Measurements from ENCODE around the gene TNP1.

The TNP1 gene

GRCh38 chr2:216837740-216838139 lies 22.1 kb downstream of the TNP1 start:
- DNase-seq: no peak

DNA sequence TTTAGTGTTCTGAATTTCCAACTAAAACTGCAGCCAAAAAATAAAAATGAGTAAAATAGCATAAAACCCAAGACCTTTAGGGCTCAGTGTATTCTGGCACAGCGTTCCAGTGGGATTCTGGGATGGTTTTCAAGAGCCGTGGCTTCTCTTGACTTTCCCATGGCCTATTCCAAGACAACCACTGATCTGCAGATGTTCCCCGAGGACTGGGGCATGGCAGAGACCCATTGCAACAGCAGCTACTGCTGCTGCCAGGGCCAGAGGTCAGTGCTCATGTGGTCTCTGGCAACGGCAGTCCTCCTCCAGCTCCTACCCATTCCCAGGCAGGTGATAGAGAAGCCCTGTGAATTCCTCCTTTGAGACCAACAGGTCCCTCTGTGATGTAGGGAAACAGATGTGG lies 26.8 kb downstream of the TNP1 start:
- DNase-seq: no peak

GRCh38 chr2:216830346-216830745 lies 29.5 kb downstream of the TNP1 start:
- DNase-seq: no peak

- DNase-seq: peak; percentile 36
Observed at GRCh38 chr2:216829533-216829932, 30.3 kb downstream of the TNP1 start.

DNA sequence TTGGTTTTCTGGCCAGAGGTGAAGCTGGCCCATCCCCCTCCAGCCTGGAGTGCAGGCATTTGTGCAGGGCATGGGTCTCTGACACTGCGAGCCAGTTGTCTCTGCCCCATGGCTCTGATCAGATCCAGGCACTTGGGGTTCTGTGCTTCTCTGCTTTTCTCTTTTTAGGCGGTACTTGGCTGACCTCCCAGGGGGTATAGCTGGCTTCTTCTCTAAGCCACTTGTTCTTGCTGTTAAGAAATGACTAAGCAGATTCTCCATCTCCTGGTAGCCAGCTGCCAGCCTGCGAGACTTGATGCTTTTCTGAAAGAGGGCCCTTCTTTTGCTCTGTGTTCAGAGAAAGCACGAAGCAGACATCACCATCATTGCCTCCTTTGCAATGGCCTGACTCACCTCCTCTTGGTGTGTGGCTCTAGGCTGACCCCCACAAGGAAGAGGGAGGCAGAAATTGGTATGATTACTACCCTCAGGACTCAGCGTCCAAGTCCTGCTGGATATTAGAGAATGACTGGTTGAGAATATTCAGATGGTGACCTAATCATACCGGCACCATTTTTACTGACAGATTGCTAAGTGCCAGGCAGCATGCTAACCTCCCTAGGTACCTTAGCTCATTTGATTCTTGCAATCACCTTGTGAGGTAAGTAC lies 32.7 kb downstream of the TNP1 start:
- DNase-seq: no peak

DNA sequence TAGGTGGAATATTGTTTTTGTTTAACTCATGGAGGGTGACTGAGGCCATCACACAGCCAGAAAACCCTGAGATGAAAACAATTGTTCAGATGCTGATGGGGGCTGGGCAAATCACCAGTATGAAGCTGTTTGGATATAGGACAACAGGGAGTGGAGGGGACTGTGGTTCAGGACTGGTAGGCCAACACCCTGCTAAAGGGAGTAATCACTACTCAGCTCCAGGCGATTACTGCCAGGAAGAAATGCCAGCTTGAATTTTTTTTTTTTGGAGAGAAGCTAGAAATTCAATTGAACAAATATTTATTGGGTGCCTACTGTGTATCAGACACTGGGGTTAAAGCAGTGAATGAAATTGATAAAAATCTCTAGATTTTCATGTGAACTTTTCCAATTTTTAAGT lies 37.4 kb downstream of the TNP1 start:
- no peak for DNase-seq

DNA sequence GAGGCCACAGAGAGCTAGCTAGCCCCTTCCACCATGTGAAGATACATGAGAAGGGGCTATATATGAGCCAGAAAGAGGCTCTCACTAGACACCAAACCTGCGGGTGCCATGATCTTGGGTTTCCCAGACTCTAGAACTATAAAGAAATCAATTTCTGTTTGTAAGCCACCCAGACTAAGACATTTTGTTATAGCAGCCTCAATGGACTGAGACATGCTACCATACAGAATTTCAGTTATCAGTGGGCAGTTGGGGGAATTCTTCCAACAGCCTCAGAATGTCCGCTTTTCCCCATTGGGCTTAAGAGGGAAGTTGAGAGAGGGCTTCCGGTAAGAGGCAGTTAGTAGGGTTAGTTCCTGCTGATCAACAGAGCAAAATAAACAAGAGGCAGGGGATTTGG lies 39.2 kb downstream of the TNP1 start:
- no peak for DNase-seq

DNA sequence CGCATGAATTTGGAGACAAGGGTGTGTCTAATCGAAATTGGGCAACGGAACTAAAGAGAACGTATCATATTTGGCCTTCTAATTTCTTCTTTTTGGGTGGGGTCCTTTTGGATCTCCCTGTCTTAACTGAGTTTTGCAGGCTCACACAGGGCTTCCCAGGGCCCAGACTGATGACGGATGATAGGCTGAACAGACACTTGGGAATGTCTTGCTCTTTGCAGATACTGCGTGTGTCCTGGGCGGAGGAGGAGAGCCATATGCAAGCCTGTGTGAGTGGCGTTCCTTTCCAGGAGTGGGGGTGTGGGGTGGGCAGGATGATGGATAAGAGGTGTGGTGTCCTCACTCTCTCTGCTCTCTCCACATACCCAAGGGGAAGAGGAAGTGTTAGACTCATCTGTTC lies 40.1 kb downstream of the TNP1 start:
- no peak for DNase-seq

DNA sequence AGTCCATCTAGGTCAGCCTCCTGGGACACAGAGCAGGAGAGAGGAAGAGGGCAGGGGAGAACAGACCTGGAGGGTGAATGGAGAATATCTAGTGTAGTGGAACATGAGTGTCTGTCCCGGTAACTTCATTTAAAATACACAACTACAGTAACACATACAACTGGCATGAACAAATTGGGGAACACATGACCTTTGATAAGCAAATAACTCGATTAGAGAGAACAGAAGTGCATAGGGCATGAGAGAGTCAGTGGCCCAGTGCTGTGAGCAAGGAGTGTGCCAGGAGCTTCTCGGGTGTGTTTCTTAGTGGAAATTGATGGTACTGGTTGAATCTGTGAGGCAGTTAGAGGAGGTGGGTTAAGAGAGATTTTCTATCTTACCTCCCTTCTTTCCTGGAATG lies 40.8 kb downstream of the TNP1 start:
- no peak for DNase-seq

DNA sequence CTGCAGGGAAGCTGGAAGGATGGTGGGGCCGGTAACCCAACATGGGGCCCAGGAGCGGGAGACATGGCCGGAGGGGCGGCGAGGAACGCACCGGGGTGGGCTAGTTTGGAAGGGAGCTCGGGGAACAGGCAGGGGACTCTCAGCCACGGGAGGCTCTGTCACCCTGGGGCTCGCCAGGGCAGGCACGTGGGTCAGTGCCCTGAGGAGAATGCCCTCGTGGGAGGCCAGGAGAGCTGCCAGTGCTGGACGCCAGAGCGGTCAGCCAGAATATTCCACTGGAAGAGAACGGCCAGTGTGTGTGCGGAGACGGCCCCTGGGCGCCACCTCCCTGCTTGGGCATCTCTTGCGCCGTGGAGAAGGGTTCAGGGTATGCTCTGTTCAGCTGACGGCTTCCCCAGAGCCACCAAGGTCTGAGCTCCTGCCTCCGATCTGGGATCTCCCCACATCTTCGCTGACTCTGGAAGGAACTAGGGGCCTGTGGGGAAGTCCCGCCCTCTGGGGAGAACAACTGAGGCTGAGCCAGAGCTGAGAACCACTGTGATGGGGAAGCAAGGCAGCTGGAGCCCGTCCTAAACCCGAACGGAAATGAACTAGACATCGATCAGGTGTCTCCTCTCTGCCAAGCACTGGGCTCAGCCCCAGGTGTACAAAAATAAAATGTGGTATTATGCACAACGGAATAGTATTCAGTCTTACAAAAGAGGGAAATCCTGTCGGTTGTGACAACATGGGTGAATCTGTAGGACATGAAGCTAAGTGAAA lies 49.3 kb downstream of the TNP1 start:
- DNase-seq: no peak

Measured in NCI-H510A (cell line).